ENCODE results near the gene MAST4. TPM values are rescaled to one million over a fixed set of nuclear protein-coding genes. Genes with fewer than 3 reads are reported as not detected.
A peak's percentile ranks its signal among the peaks of the same experiment; 100 is the strongest.

MAST4 gene
- total and polyA plus RNA-seq, 2 of the 13 experiments (the other 11 are each of a cell fraction or from before 2014, with no cell fraction given) = 3.4 to 3.7 TPM

DNA sequence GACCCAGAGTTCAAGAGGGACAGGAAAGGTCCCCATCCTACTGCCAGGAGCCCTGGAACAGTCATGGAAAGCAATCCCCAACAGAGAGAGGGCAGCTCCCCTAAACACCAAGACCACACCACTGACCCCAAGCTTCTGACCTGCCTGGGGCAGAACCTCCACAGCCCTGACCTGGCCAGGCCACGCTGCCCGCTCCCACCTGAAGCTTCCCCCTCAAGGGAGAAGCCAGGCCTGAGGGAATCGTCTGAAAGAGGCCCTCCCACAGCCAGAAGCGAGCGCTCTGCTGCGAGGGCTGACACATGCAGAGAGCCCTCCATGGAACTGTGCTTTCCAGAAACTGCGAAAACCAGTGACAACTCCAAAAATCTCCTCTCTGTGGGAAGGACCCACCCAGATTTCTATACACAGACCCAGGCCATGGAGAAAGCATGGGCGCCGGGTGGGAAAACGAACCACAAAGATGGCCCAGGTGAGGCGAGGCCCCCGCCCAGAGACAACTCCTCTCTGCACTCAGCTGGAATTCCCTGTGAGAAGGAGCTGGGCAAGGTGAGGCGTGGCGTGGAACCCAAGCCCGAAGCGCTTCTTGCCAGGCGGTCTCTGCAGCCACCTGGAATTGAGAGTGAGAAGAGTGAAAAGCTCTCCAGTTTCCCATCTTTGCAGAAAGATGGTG is 568.8 kb downstream of the MAST4 start (continued):
- no peak for TF ChIP-seq THAP9 (CRISPR knock-in tag; IDR thresholded peaks at IDR 0.05; ENCODE audit: borderline replicate concordance)
- TF ChIP-seq HMG20A (CRISPR knock-in tag; IDR thresholded peaks at IDR 0.05; ENCODE audit: borderline replicate concordance) = no peak
- TF ChIP-seq TCF7 (IDR thresholded peaks at IDR 0.05; ENCODE audit: low read depth) = no peak
- TF ChIP-seq, protein P1, sequence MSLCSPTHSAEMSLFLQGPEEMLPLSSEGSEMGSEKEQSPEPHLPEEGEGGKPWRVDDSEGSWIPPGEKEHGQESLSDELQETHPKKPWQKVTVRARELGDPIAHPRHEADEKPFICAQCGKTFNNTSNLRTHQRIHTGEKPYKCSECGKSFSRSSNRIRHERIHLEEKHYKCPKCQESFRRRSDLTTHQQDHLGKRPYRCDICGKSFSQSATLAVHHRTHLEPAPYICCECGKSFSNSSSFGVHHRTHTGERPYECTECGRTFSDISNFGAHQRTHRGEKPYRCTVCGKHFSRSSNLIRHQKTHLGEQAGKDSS (CRISPR knock-in tag; IDR thresholded peaks at IDR 0.05; ENCODE audit: borderline replicate concordance, low read depth) = no peak
- no peak for TF ChIP-seq ZNF292 (CRISPR knock-in tag; IDR thresholded peaks at IDR 0.05; ENCODE audit: borderline replicate concordance, low read depth)

DNA sequence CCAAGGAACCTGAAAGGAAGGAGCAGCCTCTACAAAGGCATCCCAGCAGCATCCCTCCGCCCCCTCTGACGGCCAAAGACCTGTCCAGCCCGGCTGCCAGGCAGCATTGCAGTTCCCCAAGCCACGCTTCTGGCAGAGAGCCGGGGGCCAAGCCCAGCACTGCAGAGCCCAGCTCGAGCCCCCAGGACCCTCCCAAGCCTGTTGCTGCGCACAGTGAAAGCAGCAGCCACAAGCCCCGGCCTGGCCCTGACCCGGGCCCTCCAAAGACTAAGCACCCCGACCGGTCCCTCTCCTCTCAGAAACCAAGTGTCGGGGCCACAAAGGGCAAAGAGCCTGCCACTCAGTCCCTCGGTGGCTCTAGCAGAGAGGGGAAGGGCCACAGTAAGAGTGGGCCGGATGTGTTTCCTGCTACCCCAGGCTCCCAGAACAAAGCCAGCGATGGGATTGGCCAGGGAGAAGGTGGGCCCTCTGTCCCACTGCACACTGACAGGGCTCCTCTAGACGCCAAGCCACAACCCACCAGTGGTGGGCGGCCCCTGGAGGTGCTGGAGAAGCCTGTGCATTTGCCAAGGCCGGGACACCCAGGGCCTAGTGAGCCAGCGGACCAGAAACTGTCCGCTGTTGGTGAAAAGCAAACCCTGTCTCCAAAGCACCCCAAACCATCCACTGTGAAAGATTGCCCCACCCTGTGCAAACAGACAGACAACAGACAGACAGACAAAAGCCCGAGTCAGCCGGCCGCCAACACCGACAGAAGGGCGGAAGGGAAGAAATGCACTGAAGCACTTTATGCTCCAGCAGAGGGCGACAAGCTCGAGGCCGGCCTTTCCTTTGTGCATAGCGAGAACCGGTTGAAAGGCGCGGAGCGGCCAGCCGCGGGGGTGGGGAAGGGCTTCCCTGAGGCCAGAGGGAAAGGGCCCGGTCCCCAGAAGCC is 569.6 kb downstream of the MAST4 start:
- intact Hi-C loops (cut with micrococcal nuclease; ENCODE audit: unreplicated experiment) = no loop called here
- TF ChIP-seq ZBTB33 (CRISPR knock-in tag; IDR thresholded peaks at IDR 0.05) (peak; percentile 95), CTCF (CRISPR knock-in tag; IDR thresholded peaks at IDR 0.05) (0 out of 2 replicates have a peak, but pooled peaks have one; percentile 40), ZNF709 (CRISPR knock-in tag; IDR thresholded peaks at IDR 0.05) (no peak), STAG1 (CRISPR knock-in tag; IDR thresholded peaks at IDR 0.05) (0 out of 2 replicates have a peak, but pooled peaks have one; percentile 14), SRF (IDR thresholded peaks at IDR 0.05; ENCODE audit: low read depth, low read length) (no peak)
- TF ChIP-seq, protein P2, sequence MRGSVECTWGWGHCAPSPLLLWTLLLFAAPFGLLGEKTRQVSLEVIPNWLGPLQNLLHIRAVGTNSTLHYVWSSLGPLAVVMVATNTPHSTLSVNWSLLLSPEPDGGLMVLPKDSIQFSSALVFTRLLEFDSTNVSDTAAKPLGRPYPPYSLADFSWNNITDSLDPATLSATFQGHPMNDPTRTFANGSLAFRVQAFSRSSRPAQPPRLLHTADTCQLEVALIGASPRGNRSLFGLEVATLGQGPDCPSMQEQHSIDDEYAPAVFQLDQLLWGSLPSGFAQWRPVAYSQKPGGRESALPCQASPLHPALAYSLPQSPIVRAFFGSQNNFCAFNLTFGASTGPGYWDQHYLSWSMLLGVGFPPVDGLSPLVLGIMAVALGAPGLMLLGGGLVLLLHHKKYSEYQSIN (CRISPR knock-in tag; IDR thresholded peaks at IDR 0.05; ENCODE audit: borderline replicate concordance) = no peak

More for the DNA sequence above, 569.6 kb downstream of the MAST4 start:
- H4K20me1 ChIP-seq (ENCODE audit: insufficient read depth, low read length) = no peaks in the 10 kb centered on the region
- in situ Hi-C loops (cut with HindIII; ENCODE audit: extremely low pct_ligation_motif_present, low pct_unique_long_range_greater_than_20kb) = no loop called here
- no peak overlapping the region for H3K9ac ChIP-seq (ENCODE audit: insufficient read depth, low read depth, low read length)
- no peaks in the 10 kb centered on the region for H3K4me1 ChIP-seq (ENCODE audit: insufficient read depth, low read length)
- ChIA-PET CTCF (ENCODE audit: low intra/inter-chr PET ratio, low total read pairs) (no interaction called here), POLR2A (no interaction called here)
- WGBS (ENCODE audit: low lambda C conversion rate) = 93% methylated on average over 22 of the region's 36 CpGs
- DNase-seq (ENCODE audit: low spot score) (no peak), ATAC-seq (peak; percentile 37), FAIRE-seq (no peak)
- no peak overlapping the region for H2AFZ ChIP-seq (ENCODE audit: low read length)
- H3K79me2 ChIP-seq (ENCODE audit: insufficient read depth, low read length) = no peaks in the 10 kb centered on the region
- H3K9me3 ChIP-seq (ENCODE audit: low read length) = no peaks in the 10 kb centered on the region
- no TSS peak for BruUV-seq (replicated peaks)
- H3K36me3 ChIP-seq (replicated peaks in 1 of 2; ENCODE audit: control insufficient read depth in 1 of 2, insufficient read depth in 2 of 2, low read length in 2 of 2) = peaks cover 1 to 21% of the 10 kb centered on the region in 2 experiments; a peak in 4 of 5 replicates
- no peak overlapping the region for H3K4me3 ChIP-seq (replicated peaks in 1 of 3; ENCODE audit: insufficient read depth in 1 of 3, low read depth in 2 of 3, low read length in 3 of 3)
- H3K27ac ChIP-seq (ENCODE audit: extremely low read length, insufficient read depth, low read length) = no peak overlapping the region
- no peaks in the 10 kb centered on the region for H3K27me3 ChIP-seq (ENCODE audit: control insufficient read depth in 1 of 2, insufficient read depth in 2 of 2, low read length in 2 of 2)
- H3K4me2 ChIP-seq (ENCODE audit: low read depth, low read length) = no peak overlapping the region

All from HepG2 (cell line).